BJ (cell line): ENCODE results near the gene ATXN1. TPM values are rescaled to one million over a fixed set of nuclear protein-coding genes. Genes with fewer than 3 reads are reported as not detected.

Experiments
- CTCF ChIA-PET: fragments of 350-600 bp; formaldehyde crosslinking; extraction: SDS; loops from one replicate; lab custom pipeline; 2021; ENCODE audit warnings: antibody characterized with exemption, inconsistent platforms; lab: Yijun Ruan, JAX
- POLR2A ChIA-PET: fragments of 300-600 bp; sonication (Branson Sonifier 250); formaldehyde crosslinking; extraction: SDS; loops from one replicate; lab custom pipeline; 2021; ENCODE audit warnings: antibody characterized with exemption; lab: Charles Lee
- DNase-seq: peaks from one replicate; pipeline ENCODE4 v3.0.0-alpha.2; 2011; ENCODE audit warnings: low read depth
- H3K27me3 ChIP-seq: 2 replicates; pipeline ENCODE4 v1.6.0; 2011; ENCODE audit warnings: low read length; ENCODE audit not compliant: control insufficient read depth, insufficient read depth
- H3K36me3 ChIP-seq: 2 replicates; pipeline ENCODE4 v1.5.1; 2011; ENCODE audit warnings: low read length; ENCODE audit not compliant: control insufficient read depth, insufficient read depth
- H3K4me3 ChIP-seq: 2 replicates; pipeline ENCODE4 v1.5.1; 2011; ENCODE audit warnings: low read depth, mild to moderate bottlenecking, control low read depth, low read length
- CTCF ChIP-seq: IDR thresholded peaks from 2 replicates; pipeline ENCODE4 v1.5.1; 2011; ENCODE audit warnings: low read depth, mild to moderate bottlenecking, control low read depth, inconsistent platforms, low read length, moderate library complexity; ENCODE audit not compliant: insufficient read depth
- polyA plus RNA-seq: library from polyadenylated mRNA; depleted of rRNA; stranded (reverse); fragments of >200 nt; gene quantifications from 2 replicates; pipeline ENCODE4 v1.2.3, GENCODE V29; 2011

Gene ATXN1
- polyA plus RNA-seq, 1 experiment, result 60.2 TPM

- no peaks in the 10 kb centered on the region for H3K36me3 ChIP-seq
- no peak for DNase-seq
- TF ChIP-seq CTCF, result peak; percentile 19; the same call in 1 of the 2 replicates
- H3K4me3 ChIP-seq, result no peak overlapping the region
- ChIA-PET CTCF (interaction anchor here (0.6 kb wide), 1 partner anchor 150 kb away, joined by 3 read pairs; no protein-coding TSS in a partner anchor), POLR2A (no interaction called here)
- H3K27me3 ChIP-seq, result no peaks in the 10 kb centered on the region
Observed at GRCh38 chr6:16776394-16777017, 15.2 kb upstream of the ATXN1 start.

DNA sequence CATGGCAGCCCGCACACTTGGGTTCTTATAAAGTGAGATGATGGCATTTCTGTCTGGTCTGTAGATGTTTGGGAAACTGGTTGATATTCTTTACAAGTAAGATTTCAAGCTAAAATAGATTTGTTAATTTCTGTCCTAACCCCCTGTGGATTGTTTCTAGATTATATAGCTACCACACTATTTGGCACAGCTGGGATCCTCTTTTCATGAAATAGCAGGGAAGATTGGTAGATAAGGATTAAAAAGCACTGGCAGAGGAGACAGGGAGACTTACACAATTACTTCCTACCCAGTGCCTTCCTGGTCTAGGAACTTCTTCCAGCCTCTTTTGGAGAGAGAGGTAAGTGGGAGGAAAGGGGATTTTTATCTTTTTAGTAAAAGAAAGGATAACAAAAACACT, 13.2 kb upstream of the ATXN1 start:
- DNase-seq, result no peak
- no peak for TF ChIP-seq CTCF
- ChIA-PET POLR2A (no interaction called here), CTCF (interaction anchor here (0.6 to 2.0 kb wide), 3 partner anchors 10 to 70 kb away, joined by 3 to 4 read pairs (median 3); no protein-coding TSS in a partner anchor)
- H3K36me3 ChIP-seq, result no peaks in the 10 kb centered on the region
- H3K27me3 ChIP-seq, result no peaks in the 10 kb centered on the region
- no peak overlapping the region for H3K4me3 ChIP-seq

DNA sequence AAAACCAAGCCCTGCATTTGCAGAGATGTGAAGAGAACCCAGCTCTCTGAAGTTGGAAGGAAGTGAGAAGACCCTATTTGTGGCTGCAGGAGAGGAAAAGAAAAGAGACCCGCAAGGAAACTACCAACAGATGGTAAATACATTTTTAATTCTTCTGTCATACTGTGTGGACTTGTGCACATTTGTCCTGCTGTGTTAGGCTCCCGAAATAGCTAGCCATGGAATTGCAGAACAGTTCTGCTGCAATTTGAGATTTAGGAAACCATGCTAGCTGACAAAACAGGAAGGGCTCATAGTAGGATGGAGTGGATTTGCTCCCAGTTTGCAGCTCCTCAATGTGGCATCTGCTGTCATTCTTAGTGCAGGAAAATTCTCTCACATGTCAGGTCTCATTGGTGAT, 12.1 kb upstream of the ATXN1 start:
- Histone ChIP-seq H3K36me3 (no peaks in the 10 kb centered on the region), H3K27me3 (no peaks in the 10 kb centered on the region), H3K4me3 (no peak overlapping the region)
- CTCF ChIA-PET, result interaction anchor here (1.1 to 2.0 kb wide), 3 partner anchors 9 to 213 kb away, joined by 3 to 4 read pairs (median 4); no protein-coding TSS in a partner anchor
- no peak for TF ChIP-seq CTCF
- no peak for DNase-seq
- POLR2A ChIA-PET, result interaction anchor here (0.7 kb wide), 1 partner anchor 259 kb away, joined by 3 read pairs; no protein-coding TSS in a partner anchor

DNA sequence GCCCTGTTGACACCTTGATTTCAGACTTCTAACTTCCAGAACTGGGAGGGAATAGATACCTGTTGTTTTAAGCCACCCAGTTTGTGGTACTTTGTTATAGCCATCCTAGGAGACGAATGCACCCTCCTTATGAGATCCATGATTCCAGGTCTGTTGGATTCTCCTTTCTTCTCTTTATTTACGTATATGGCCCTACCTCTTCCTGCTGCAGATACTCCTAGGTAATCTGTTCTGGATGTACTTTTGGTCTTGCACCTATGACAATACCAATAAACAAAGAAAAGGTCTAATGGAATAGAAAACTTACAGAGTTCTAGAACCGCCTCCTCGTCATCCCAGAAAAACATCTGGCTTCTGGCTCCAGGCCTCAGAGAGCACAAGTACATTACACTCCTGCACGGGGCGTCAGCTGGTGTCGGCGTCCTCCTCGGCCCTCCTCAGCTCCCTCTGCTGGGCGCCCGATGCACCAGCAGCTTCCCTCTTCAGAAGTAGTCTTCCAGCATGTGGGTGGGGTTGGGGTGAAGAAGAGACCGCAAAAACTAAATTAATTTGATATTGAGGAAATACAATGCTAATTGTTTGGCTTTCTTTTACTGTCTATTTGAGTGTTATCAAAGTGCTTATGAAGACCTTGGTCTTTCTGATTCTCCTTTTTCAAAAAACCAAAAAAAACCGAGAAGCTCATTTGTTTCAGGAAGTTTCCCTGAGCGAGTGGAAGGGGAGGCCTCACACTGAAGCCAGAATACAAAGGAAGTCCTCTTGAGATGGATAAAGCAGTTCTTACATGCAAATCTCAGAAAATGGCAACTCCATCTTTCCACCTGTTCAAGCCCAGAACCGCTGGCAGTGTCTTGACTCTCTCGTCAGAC, 9.7 kb upstream of the ATXN1 start:
- peak; percentile 89 for TF ChIP-seq CTCF

GRCh38 chr6:16769986-16770376, 8.7 kb upstream of the ATXN1 start:
- POLR2A ChIA-PET, result interaction anchor here (0.5 to 0.7 kb wide), 2 partner anchors 11 to 350 kb away, joined by 6 to 18 read pairs; no protein-coding TSS in a partner anchor

More for the DNA sequence above, 9.7 kb upstream of the ATXN1 start:
- Histone ChIP-seq H3K4me3 (no peak overlapping the region), H3K27me3 (no peaks in the 10 kb centered on the region), H3K36me3 (no peaks in the 10 kb centered on the region)
- POLR2A ChIA-PET, result interaction anchor here (0.5 kb wide), 1 partner anchor 349 kb away, joined by 6 read pairs; no protein-coding TSS in a partner anchor
- CTCF ChIA-PET, result interaction anchor here (0.6 to 2.5 kb wide), 15 partner anchors 8 to 485 kb away, joined by 3 to 12 read pairs (median 4); no protein-coding TSS in a partner anchor
- no peak for DNase-seq

More at GRCh38 chr6:16769986-16770376, 8.7 kb upstream of the ATXN1 start:
- Histone ChIP-seq H3K27me3 (no peaks in the 10 kb centered on the region), H3K36me3 (no peaks in the 10 kb centered on the region), H3K4me3 (no peak overlapping the region)
- peak; percentile 65 for DNase-seq
- CTCF ChIA-PET, result interaction anchor here (1.1 to 2.5 kb wide), 6 partner anchors 9 to 316 kb away, joined by 3 to 12 read pairs (median 4); no protein-coding TSS in a partner anchor
- TF ChIP-seq CTCF, result no peak
